WTC11 (cell line): Measurements from ENCODE around the gene SLC35G3. TPM values are rescaled to one million over a fixed set of nuclear protein-coding genes. Genes with fewer than 3 reads are reported as not detected.
"Not testable (repeated sequence)": the region's sequence is repeated elsewhere in the genome, so short reads cannot be mapped to it uniquely, and the experiment has no call there.

Experiments used
- ATAC-seq: fragments of 200-7000 bp; cut with Tn5 transposase; 2 replicates; pipeline ENCODE4 v1.10.0; 2021; ENCODE audit warnings: mild to moderate bottlenecking, moderate library complexity
- CTCF ChIA-PET: fragments of 300-600 bp; sonication (Branson Sonifier 250); formaldehyde crosslinking; loops from one replicate; lab custom pipeline; 2021; ENCODE audit warnings: antibody characterized with exemption; lab: Charles Lee
- POLR2A ChIA-PET: fragments of 350-600 bp; sonication (Branson Sonifier 250); formaldehyde crosslinking; loops from one replicate; lab custom pipeline; 2021; ENCODE audit warnings: antibody characterized with exemption; lab: Charles Lee
- DNase-seq: peaks from one replicate; pipeline ENCODE4 v3.0.0; 2021; ENCODE audit warnings: low spot score
- H3K27ac Mint-ChIP-seq: 2 replicates; pipeline ENCODE4 v1.8.0; 2021; ENCODE audit warnings: mixed read lengths
- H3K27me3 Mint-ChIP-seq: 2 replicates; pipeline ENCODE4 v1.8.0; 2021; ENCODE audit warnings: low read depth, mild to moderate bottlenecking, moderate library complexity, mixed read lengths
- H3K36me3 Mint-ChIP-seq: 2 replicates; pipeline ENCODE4 v1.8.0; 2021; ENCODE audit warnings: mixed read lengths
- H3K4me1 Mint-ChIP-seq: 2 replicates; pipeline ENCODE4 v1.8.0; 2022; ENCODE audit warnings: mixed read lengths
- H3K4me3 Mint-ChIP-seq: 2 replicates; pipeline ENCODE4 v1.8.0; 2021; ENCODE audit warnings: mild to moderate bottlenecking, moderate library complexity, mixed read lengths
- H3K9me3 Mint-ChIP-seq: 2 replicates; pipeline ENCODE4 v1.8.0; 2021; ENCODE audit warnings: mixed read lengths
- E2F5 ChIP-seq: sonication (generic); formaldehyde crosslinking; IDR thresholded peaks from 2 replicates; pipeline ENCODE4 v1.8.1; 2022; ENCODE audit warnings: mild to moderate bottlenecking, moderate library complexity, missing genetic modification reagents
- EMX1 ChIP-seq: fragments of 250-450 bp; sonication (Bioruptor Pico); IDR thresholded peaks from 2 replicates; pipeline ENCODE4 v1.8.0; 2021; ENCODE audit warnings: mild to moderate bottlenecking
- ESRRA ChIP-seq: sonication (generic); formaldehyde crosslinking; IDR thresholded peaks from 2 replicates; pipeline ENCODE4 v1.8.1; 2022; ENCODE audit warnings: mild to moderate bottlenecking, missing genetic modification reagents, borderline replicate concordance
- FOXK1 ChIP-seq: sonication (generic); formaldehyde crosslinking; IDR thresholded peaks from 2 replicates; pipeline ENCODE4 v1.8.0; 2022; ENCODE audit warnings: mild to moderate bottlenecking, moderate library complexity, missing genetic modification reagents
- HMGXB4 ChIP-seq: sonication (generic); formaldehyde crosslinking; IDR thresholded peaks from 2 replicates; pipeline ENCODE4 v1.8.1; 2023; ENCODE audit warnings: mild to moderate bottlenecking, moderate library complexity, missing genetic modification reagents
- IRF1 ChIP-seq: sonication (generic); formaldehyde crosslinking; IDR thresholded peaks from 2 replicates; pipeline ENCODE4 v1.8.0; 2023; ENCODE audit warnings: missing genetic modification reagents
- JAZF1 ChIP-seq: fragments of 250-450 bp; sonication (Bioruptor Pico); IDR thresholded peaks from 2 replicates; pipeline ENCODE4 v1.9.0; 2021; ENCODE audit warnings: moderate library complexity, mild to moderate bottlenecking, inconsistent platforms
- JUN ChIP-seq: sonication (generic); formaldehyde crosslinking; IDR thresholded peaks from 2 replicates; pipeline ENCODE4 v1.8.0; 2023; ENCODE audit warnings: mild to moderate bottlenecking, missing genetic modification reagents
- KAT7 ChIP-seq: sonication (generic); formaldehyde crosslinking; IDR thresholded peaks from 2 replicates; pipeline ENCODE4 v1.8.1; 2023; ENCODE audit warnings: missing genetic modification reagents, mild to moderate bottlenecking, borderline replicate concordance
- NR1H2 ChIP-seq: sonication (generic); formaldehyde crosslinking; IDR thresholded peaks from 2 replicates; pipeline ENCODE4 v1.9.0; 2021; ENCODE audit warnings: mild to moderate bottlenecking, moderate library complexity, missing genetic modification reagents
- NR2C2 ChIP-seq: sonication (generic); formaldehyde crosslinking; IDR thresholded peaks from 2 replicates; pipeline ENCODE4 v1.8.0; 2022; ENCODE audit warnings: mild to moderate bottlenecking, missing genetic modification reagents
- NR3C1 ChIP-seq: sonication (generic); formaldehyde crosslinking; conservative IDR thresholded peaks from 2 replicates; pipeline ENCODE4 v1.8.1; 2023; ENCODE audit warnings: low read depth, mild to moderate bottlenecking, missing genetic modification reagents
- PRDM15 ChIP-seq: sonication (generic); formaldehyde crosslinking; IDR thresholded peaks from 2 replicates; pipeline ENCODE4 v1.8.0; 2022; ENCODE audit warnings: missing genetic modification reagents
- PRRX2 ChIP-seq: fragments of 250-450 bp; sonication (Bioruptor Pico); IDR thresholded peaks from 2 replicates; pipeline ENCODE4 v1.8.0; 2021; ENCODE audit warnings: mild to moderate bottlenecking
- SMAD3 ChIP-seq: sonication (generic); formaldehyde crosslinking; IDR thresholded peaks from 2 replicates; pipeline ENCODE4 v1.8.0; 2022; ENCODE audit warnings: missing genetic modification reagents, mild to moderate bottlenecking, borderline replicate concordance
- SOX15 ChIP-seq: fragments of 250-450 bp; sonication (Bioruptor Pico); IDR thresholded peaks from 2 replicates; pipeline ENCODE4 v1.9.0; 2021; ENCODE audit warnings: mild to moderate bottlenecking
- USF2 ChIP-seq: sonication (generic); formaldehyde crosslinking; IDR thresholded peaks from 2 replicates; pipeline ENCODE4 v1.8.1; 2023; ENCODE audit warnings: mild to moderate bottlenecking, missing genetic modification reagents, moderate library complexity
- ZBTB43 ChIP-seq: sonication (generic); formaldehyde crosslinking; IDR thresholded peaks from 2 replicates; pipeline ENCODE4 v1.8.1; 2023; ENCODE audit warnings: mild to moderate bottlenecking, missing genetic modification reagents
- ZNF219 ChIP-seq: sonication (generic); formaldehyde crosslinking; IDR thresholded peaks from 2 replicates; pipeline ENCODE4 v1.8.0; 2023; ENCODE audit warnings: missing genetic modification reagents, mild to moderate bottlenecking, borderline replicate concordance
- ZNF396 ChIP-seq: fragments of 250-450 bp; sonication (Bioruptor Pico); IDR thresholded peaks from 2 replicates; pipeline ENCODE4 v1.8.0; 2021; ENCODE audit warnings: mild to moderate bottlenecking, moderate library complexity, borderline replicate concordance
- ZNF512 ChIP-seq: sonication (generic); formaldehyde crosslinking; IDR thresholded peaks from 2 replicates; pipeline ENCODE4 v1.8.1; 2022; ENCODE audit warnings: missing genetic modification reagents, borderline replicate concordance
- total RNA-seq: library from RNA; stranded (reverse); gene quantifications from 3 replicates; pipeline ENCODE4 v1.2.3, GENCODE V29; 2021

The SLC35G3 gene
- total RNA-seq, 1 experiment from 2014 or later = not detected

- TF ChIP-seq ZBTB43 (CRISPR knock-in tag) (no peak), ESRRA (CRISPR knock-in tag) (no peak), PRRX2 (no peak), USF2 (CRISPR knock-in tag) (no peak), ZNF396 (CRISPR knock-in tag) (no peak), HMGXB4 (no peak), SMAD3 (no peak), ZNF512 (CRISPR knock-in tag) (no peak), ZNF219 (CRISPR knock-in tag) (no peak), NR1H2 (CRISPR knock-in tag) (no peak)
These were observed 41.1 kb upstream of the SLC35G3 start (continued) for GRCh38 chr17:35235289-35235688.

- H3K4me1 Mint-ChIP-seq, H3K27ac Mint-ChIP-seq, ATAC-seq, CTCF ChIA-PET, H3K4me3 Mint-ChIP-seq, H3K36me3 Mint-ChIP-seq, DNase-seq: not testable (repeated sequence)
- POLR2A ChIA-PET = interaction anchor here (0.6 kb wide), 1 partner anchor 112 kb away, joined by 3 read pairs; no protein-coding TSS in a partner anchor
- Mint-ChIP-seq H3K9me3 (peaks cover 10% of the 10 kb centered on the region), H3K27me3 (peaks cover 29% of the 10 kb centered on the region)
These were observed 40.1 kb upstream of the SLC35G3 start for GRCh38 chr17:35234315-35234714.

- POLR2A ChIA-PET = no interaction called here
- DNase-seq (no peak), ATAC-seq (no peak)
- CTCF ChIA-PET = no interaction called here
- Mint-ChIP-seq H3K4me3 (no peak overlapping the region), H3K36me3 (no peaks in the 10 kb centered on the region), H3K9me3 (peaks cover 12% of the 10 kb centered on the region), H3K27ac (no peak overlapping the region), H3K27me3 (peaks cover 12% of the 10 kb centered on the region), H3K4me1 (no peaks in the 10 kb centered on the region)
- TF ChIP-seq PRDM15 (CRISPR knock-in tag) (no peak), KAT7 (CRISPR knock-in tag) (no peak), EMX1 (CRISPR knock-in tag) (no peak), SOX15 (CRISPR knock-in tag) (no peak), USF2 (CRISPR knock-in tag) (no peak), E2F5 (CRISPR knock-in tag) (no peak), IRF1 (CRISPR knock-in tag) (no peak), NR2C2 (CRISPR knock-in tag) (no peak), JAZF1 (CRISPR knock-in tag) (no peak), FOXK1 (no peak), NR3C1 (no peak), JUN (CRISPR knock-in tag) (no peak)
These were observed 35.4 kb upstream of the SLC35G3 start for GRCh38 chr17:35229638-35230037.
